ENCODE results near the gene ZNF786.
A peak's percentile ranks its signal among the peaks of the same experiment; 100 is the strongest.

Gene ZNF786

DNA sequence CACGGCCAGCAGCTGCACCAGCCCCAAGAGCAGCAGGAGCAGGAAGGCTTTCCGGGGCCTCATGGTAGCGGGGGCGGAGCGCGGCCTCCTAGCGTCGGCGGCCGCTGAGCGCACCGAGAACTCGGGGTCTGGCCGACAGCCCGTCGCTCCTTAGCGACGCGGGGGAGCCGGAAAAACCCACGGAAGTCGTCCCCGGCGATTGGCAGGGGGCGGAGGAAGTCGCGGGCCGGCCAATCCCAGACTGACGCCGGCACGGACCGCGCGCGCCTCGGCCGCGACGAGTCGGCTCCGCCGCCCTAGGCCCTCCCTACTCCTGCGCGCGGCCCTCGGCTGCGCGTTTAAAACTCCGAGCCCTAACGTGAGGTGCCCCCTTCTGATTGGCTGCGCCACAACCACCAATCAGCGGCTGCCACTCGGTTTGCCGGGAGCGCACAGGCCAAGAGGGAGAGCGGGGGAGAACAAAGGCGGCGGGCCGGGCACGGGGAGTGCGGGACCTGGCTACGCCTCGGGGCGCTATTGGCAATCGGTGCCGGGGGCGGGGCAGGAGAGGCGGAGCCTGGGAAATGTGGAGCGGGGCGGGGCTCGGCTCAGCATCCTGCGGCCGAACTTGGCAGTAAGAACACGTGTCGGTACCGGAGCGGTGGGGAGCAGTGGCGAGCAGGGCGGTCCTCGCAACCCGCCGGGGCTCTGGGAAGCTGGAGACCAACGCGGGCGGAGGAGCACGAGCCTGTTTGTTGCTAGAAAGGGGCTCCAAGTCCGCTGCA, 62.0 kb downstream of the ZNF786 start, which contains the start of gene PDIA4:
Gene PDIA4 (minus strand): TSS at position 160 of the 764 bp plus-strand sequence. CDS start 97 bp downstream, at position 63.
- peak; percentile 100 for DNase-seq

DNA sequence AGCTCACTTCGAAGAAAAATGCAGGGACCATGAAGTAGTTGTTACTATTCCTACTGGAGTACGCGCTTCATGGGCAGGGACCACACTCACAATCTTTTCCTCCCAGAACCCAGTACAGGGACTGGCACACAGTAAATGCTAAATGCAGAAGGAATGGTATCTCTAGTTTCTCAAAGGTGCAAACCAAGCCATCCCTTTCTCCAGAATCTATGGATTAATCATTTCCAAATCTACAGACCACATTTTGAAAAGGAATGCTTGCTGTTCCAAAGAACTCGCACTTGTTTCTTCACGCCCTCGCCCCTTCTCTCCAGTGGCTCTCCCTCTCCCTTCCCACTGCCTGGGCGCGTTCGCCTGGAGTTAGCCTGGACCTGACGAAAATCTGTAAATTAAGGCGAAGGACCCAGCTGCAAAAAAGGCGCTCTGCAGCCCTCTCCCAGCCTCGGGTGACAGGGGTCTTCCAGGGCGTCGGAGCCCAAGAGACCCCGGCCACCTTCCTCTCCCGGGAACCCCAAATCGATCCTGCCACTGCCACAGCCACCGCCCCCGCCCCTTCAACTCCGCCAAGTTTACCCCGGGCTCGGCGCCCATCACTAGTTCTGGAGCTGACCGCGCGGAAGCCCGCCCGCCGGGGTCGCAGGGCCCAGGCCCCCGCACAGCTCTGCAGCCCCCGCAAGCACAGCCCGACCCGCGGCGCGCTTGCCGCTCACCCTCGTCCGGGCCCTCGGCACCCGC, 62.7 kb downstream of the ZNF786 start:
- no peak for DNase-seq

DNA sequence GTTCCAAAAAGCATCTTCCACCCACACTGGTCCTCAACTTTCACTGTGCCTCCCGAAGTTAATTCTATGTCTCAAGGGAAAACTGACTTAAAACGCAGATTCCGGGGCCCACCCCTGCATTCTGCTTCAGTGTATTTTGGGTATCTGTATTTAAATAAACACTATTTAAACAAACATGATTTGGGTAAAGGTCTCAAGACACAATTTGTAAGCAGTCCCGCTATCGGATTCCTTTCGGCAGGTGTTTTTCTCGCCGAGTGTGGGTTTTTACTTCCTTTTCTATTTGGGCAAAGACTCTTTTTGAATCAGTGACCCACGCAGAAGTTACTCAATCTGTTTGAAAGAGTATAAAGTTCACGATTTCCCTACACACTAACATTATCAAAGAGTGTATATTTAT, 63.5 kb downstream of the ZNF786 start:
- DNase-seq = peak; percentile 15

DNA sequence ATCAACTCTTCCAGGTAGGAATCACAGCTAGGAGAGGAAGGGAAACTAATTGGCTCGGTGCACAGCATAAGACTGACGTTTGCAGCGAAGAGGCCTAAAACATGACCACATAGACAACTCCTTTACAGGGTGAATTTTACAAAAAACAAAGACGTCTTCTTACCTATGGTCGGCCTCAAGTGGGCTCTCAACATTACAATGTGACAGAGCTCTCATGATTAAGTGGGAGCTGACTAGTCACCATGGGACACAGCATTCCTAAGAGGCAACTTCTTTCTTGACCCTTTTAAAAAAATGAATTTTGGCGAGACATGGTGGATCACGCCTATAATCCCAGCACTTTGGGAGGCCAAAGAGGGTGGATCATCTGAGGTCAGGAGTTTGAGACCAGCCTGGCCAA, 66.9 kb downstream of the ZNF786 start:
- no peak for DNase-seq

DNA sequence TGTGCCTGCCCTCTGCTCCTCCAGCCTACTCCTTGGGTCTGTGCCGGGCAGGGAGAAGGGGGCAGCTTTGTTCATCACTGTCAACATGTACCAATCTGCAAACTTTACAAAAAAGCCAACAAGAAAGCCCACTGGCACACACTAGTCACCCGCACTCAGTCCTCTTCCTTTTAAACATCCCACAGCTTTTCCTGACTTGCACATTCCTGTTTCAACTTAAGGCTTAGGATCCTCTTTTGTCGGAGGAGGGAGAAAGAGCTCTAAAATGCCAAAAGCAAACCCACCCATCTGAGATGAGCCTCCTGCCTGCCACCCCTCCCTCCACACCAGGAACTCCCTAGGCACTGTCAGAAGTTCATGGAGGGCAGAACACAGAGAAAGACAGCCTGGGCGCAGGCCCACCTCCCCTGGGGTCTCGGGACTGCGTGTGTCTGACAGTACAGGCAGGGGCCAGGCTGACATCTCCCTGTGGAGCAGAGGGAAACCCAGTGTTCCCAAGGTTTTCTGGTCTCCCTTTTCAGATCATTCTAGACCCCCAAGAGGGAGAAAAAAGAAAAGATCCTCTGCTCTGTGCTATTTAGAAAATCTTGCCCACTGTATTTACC, 67.7 kb downstream of the ZNF786 start:
- no peak for DNase-seq

DNA sequence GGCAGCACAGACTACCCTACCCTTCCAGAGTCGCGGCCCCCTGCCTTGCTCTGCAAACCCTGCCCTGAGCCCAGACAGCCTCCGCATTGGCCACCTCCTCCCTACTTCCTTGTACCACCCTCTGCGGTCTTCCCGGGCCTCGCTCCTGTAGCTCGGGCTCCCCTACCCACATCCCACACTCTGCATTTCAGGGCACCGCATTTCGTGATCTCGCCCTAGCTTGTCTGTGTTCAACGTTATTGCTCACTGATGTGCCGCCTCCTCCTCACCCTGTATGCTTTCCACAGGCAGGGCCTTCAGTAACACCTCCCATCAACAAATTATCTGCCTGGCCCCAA, 68.8 kb downstream of the ZNF786 start:
- no peak for DNase-seq

DNA sequence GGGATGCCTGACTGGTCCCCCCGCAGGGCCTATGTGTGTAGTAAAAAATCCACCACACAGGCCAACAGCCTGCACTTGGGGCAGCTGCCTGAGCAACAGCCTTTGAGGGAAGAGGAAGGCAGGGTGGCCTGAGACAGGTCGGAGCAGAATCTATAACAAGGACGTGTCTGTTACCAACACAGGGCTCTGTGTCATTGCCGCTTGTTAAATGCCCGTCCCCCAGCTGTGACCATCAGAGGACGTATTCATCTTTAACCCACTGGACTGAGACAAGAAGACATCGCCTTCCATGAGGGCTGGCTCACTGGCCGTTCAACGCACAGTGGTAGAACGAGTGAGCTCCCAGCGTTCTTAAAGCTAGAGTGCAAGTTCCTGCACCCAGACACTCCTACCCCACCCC, 70.0 kb downstream of the ZNF786 start:
- no peak for DNase-seq
